GM23338 (cell line): Measurements from ENCODE around the gene DNAH11. TPM values are rescaled to one million over a fixed set of nuclear protein-coding genes. Genes with fewer than 3 reads are reported as not detected.

Source experiments
- ATAC-seq: fragments of 200-7000 bp; cut with Tn5 transposase; 3 replicates; pipeline ENCODE4 v1.9.1; 2020
- DNase-seq: peaks from one replicate; pipeline ENCODE4 v3.0.0-alpha.2; 2015; ENCODE audit warnings: low spot score
- H2AFZ ChIP-seq: fragments of 200-600 bp; sonication (generic); 2 replicates; pipeline ENCODE4 v1.8.0; 2016; ENCODE audit warnings: antibody characterized with exemption, mild to moderate bottlenecking, moderate library complexity
- H3F3A ChIP-seq: fragments of 200-600 bp; sonication (generic); replicated peaks from 2 replicates; pipeline ENCODE4 v1.8.0; 2017; ENCODE audit warnings: antibody characterized with exemption, mixed run types, low read depth
- H3K27ac ChIP-seq: fragments of 200-600 bp; sonication (generic); 2 replicates; pipeline ENCODE4 v1.6.1; 2016; ENCODE audit warnings: low read depth
- H3K27me3 ChIP-seq: fragments of 200-600 bp; sonication (generic); 2 replicates; pipeline ENCODE4 v1.8.0; 2016; ENCODE audit warnings: mild to moderate bottlenecking, mixed run types, moderate library complexity; ENCODE audit not compliant: insufficient read depth
- H3K36me3 ChIP-seq: fragments of 200-600 bp; sonication (generic); 2 replicates; pipeline ENCODE4 v1.8.0; 2016; ENCODE audit warnings: mild to moderate bottlenecking; ENCODE audit not compliant: insufficient read depth
- H3K4me1 ChIP-seq: fragments of 200-600 bp; sonication (generic); 2 replicates; pipeline ENCODE4 v1.8.0; 2016; ENCODE audit warnings: mild to moderate bottlenecking, moderate library complexity; ENCODE audit not compliant: insufficient read depth
- H3K4me2 ChIP-seq: fragments of 200-600 bp; sonication (generic); 2 replicates; pipeline ENCODE4 v1.7.1; 2017; ENCODE audit warnings: mixed run types
- H3K4me3 ChIP-seq: fragments of 200-600 bp; sonication (generic); 2 replicates; pipeline ENCODE4 v1.6.1; 2016; ENCODE audit warnings: mixed run types
- H3K79me2 ChIP-seq: fragments of 200-600 bp; sonication (generic); replicated peaks from 2 replicates; pipeline ENCODE4 v1.8.0; 2017; ENCODE audit warnings: mild to moderate bottlenecking; ENCODE audit not compliant: insufficient read depth
- H3K9me2 ChIP-seq: fragments of 200-600 bp; sonication (generic); 2 replicates; pipeline ENCODE4 v1.8.0; 2017; ENCODE audit not compliant: insufficient read depth
- H4K20me1 ChIP-seq: fragments of 200-600 bp; sonication (generic); replicated peaks from 2 replicates; pipeline ENCODE4 v1.8.0; 2017; ENCODE audit warnings: mild to moderate bottlenecking; ENCODE audit not compliant: insufficient read depth
- H3K27ac Mint-ChIP-seq: 2 replicates; pipeline ENCODE4 v1.8.0; 2020; ENCODE audit warnings: inconsistent platforms, mild to moderate bottlenecking, moderate library complexity, mixed read lengths
- H3K27me3 Mint-ChIP-seq: 3 replicates; pipeline ENCODE4 v1.8.0; 2022; ENCODE audit warnings: low read depth, mild to moderate bottlenecking, moderate library complexity, mixed read lengths, inconsistent platforms; ENCODE audit not compliant: insufficient read depth, poor library complexity
- H3K36me3 Mint-ChIP-seq: 3 replicates; pipeline ENCODE4 v1.8.0; 2021; ENCODE audit warnings: low read depth, mild to moderate bottlenecking, inconsistent platforms, moderate library complexity, mixed read lengths
- H3K4me1 Mint-ChIP-seq: 3 replicates; pipeline ENCODE4 v1.8.0; 2020; ENCODE audit warnings: mild to moderate bottlenecking, inconsistent platforms, mixed read lengths
- H3K4me3 Mint-ChIP-seq: 3 replicates; pipeline ENCODE4 v1.8.0; 2021; ENCODE audit warnings: moderate library complexity, mild to moderate bottlenecking, inconsistent platforms, mixed read lengths
- H3K9me3 Mint-ChIP-seq: 3 replicates; pipeline ENCODE4 v1.8.0; 2020; ENCODE audit warnings: moderate library complexity, mild to moderate bottlenecking, inconsistent platforms, mixed read lengths
- CREB1 ChIP-seq: fragments of 250-450 bp; sonication (Bioruptor Pico); IDR thresholded peaks from 2 replicates; pipeline ENCODE4 v1.5.0; 2020; ENCODE audit warnings: low read depth, mild to moderate bottlenecking, moderate library complexity
- EZH2phosphoT487 ChIP-seq: fragments of 200-600 bp; sonication (generic); IDR thresholded peaks from one replicate; pipeline ENCODE4 v1.8.1; 2018; ENCODE audit warnings: antibody characterized with exemption; ENCODE audit not compliant: unreplicated experiment
- JUNB ChIP-seq: IDR thresholded peaks from one replicate; pipeline ENCODE4 v1.6.1; 2016; ENCODE audit warnings: antibody characterized with exemption; ENCODE audit not compliant: unreplicated experiment
- NANOG ChIP-seq: IDR thresholded peaks from 2 replicates; pipeline ENCODE4 v1.6.1; 2016; ENCODE audit warnings: antibody characterized with exemption, borderline replicate concordance
- ZNF114 ChIP-seq: fragments of 250-450 bp; sonication (Bioruptor Pico); IDR thresholded peaks from 2 replicates; pipeline ENCODE4 v1.5.0; 2020; ENCODE audit warnings: mild to moderate bottlenecking, moderate library complexity
- ZNF462 ChIP-seq: fragments of 250-450 bp; sonication (Bioruptor Pico); IDR thresholded peaks from 2 replicates; pipeline ENCODE4 v1.5.0; 2020; ENCODE audit warnings: mild to moderate bottlenecking, moderate library complexity
- polyA plus RNA-seq: library from polyadenylated mRNA; unstranded; fragments of >200 nt; fragmentation: Nextera tagmentation; extraction: Ambion mirVana; gene quantifications from 2 replicates; pipeline ENCODE4 v1.2.1, GENCODE V29; 2016
- total RNA-seq: library from RNA; depleted of rRNA; stranded (reverse); fragments of >200 nt; shearing (Covaris generic); gene quantifications from 2 replicates; pipeline ENCODE4 v1.2.3, GENCODE V29; 2014
- TF ChIP-seq, protein P1 (sequence below): IDR thresholded peaks from one replicate; pipeline ENCODE4 v1.6.1; 2018; ENCODE audit warnings: antibody characterized with exemption; ENCODE audit not compliant: unreplicated experiment

Gene DNAH11
- total and polyA plus RNA-seq, 2 experiments from 2014 or later, result 9.3 TPM

DNA sequence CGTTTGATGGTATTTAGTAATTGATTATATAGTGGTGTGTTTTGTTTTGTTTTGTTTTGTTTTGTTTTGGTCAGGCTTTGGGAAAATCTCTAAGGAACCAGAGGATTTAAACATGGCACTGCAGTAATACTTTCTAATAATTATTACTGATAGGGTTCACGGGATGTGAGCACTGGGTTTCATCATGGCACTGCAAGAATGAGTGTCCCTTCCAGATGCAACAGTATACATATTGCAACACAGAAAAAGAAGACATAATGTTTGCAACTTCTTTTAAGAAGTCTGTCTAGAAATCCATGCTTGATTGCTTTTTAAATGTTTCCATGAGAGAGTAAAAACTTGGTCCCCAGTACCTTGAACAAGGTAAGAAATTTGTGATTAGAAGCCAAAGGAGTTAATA lies 405.1 kb downstream of the DNAH11 start (continued):
- no peak for TF ChIP-seq ZNF462 (CRISPR knock-in tag)
- no peak for TF ChIP-seq JUNB
- no peak for TF ChIP-seq ZNF114 (CRISPR knock-in tag)
- TF ChIP-seq, protein P1, sequence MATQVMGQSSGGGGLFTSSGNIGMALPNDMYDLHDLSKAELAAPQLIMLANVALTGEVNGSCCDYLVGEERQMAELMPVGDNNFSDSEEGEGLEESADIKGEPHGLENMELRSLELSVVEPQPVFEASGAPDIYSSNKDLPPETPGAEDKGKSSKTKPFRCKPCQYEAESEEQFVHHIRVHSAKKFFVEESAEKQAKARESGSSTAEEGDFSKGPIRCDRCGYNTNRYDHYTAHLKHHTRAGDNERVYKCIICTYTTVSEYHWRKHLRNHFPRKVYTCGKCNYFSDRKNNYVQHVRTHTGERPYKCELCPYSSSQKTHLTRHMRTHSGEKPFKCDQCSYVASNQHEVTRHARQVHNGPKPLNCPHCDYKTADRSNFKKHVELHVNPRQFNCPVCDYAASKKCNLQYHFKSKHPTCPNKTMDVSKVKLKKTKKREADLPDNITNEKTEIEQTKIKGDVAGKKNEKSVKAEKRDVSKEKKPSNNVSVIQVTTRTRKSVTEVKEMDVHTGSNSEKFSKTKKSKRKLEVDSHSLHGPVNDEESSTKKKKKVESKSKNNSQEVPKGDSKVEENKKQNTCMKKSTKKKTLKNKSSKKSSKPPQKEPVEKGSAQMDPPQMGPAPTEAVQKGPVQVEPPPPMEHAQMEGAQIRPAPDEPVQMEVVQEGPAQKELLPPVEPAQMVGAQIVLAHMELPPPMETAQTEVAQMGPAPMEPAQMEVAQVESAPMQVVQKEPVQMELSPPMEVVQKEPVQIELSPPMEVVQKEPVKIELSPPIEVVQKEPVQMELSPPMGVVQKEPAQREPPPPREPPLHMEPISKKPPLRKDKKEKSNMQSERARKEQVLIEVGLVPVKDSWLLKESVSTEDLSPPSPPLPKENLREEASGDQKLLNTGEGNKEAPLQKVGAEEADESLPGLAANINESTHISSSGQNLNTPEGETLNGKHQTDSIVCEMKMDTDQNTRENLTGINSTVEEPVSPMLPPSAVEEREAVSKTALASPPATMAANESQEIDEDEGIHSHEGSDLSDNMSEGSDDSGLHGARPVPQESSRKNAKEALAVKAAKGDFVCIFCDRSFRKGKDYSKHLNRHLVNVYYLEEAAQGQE, result no peak
- no peak for TF ChIP-seq EZH2phosphoT487
- no peak for TF ChIP-seq NANOG

DNA sequence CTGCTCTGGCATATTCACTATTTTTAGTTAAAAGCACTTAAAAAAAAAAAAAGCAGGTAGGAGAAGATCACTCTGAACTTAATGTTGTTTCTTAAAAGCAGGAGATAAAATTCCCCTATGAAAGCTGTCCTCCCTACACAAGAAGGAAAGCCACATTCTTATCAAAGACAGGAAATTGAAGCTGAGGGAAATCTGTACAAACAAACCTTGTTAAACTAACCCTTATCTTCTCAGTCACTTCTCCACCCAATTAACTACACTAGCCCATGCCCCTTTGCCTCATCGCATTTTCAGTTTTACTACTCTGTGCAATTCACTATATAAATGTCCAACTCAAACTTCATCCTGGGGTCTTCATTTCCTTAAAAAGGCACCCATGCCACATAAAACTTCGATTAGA lies 405.5 kb downstream of the DNAH11 start:
- no peak overlapping the region; the same call in 1 of the 2 replicates for H3K27ac Mint-ChIP-seq
- H3K4me1 Mint-ChIP-seq, result peaks cover 19% of the 10 kb centered on the region
- no peaks in the 10 kb centered on the region for H3K36me3 Mint-ChIP-seq
- Histone ChIP-seq H3K9me2 (no peaks in the 10 kb centered on the region), H3K27me3 (no peaks in the 10 kb centered on the region), H3F3A (no peaks in the 10 kb centered on the region), H3K27ac (no peak overlapping the region), H2AFZ (no peak overlapping the region), H4K20me1 (peaks cover 7% of the 10 kb centered on the region), H3K4me2 (no peak overlapping the region), H3K79me2 (peaks cover 18% of the 10 kb centered on the region), H3K4me1 (peaks cover 15% of the 10 kb centered on the region), H3K36me3 (no peaks in the 10 kb centered on the region), H3K4me3 (no peak overlapping the region)
- DNase-seq (no peak), ATAC-seq (no peak)
- no peaks in the 10 kb centered on the region for H3K9me3 Mint-ChIP-seq
- no peak overlapping the region for H3K4me3 Mint-ChIP-seq
- H3K27me3 Mint-ChIP-seq, result peaks cover 2% of the 10 kb centered on the region
- TF ChIP-seq ZNF462 (CRISPR knock-in tag) (no peak), JUNB (no peak), CREB1 (CRISPR knock-in tag) (no peak)
